Prostate gland (tissue), 2 donors: ENCODE measurements around the gene ANKS6. TPM values are rescaled to one million over a fixed set of nuclear protein-coding genes. Genes with fewer than 3 reads are reported as not detected.

Source experiments
- DNase-seq: peaks from one replicate; pipeline ENCODE4 v3.0.0-alpha.2; 2019; ENCODE audit warnings: low spot score
- H3K27ac ChIP-seq, 2 donors: fragments of 200-600 bp; sonication (generic); 2 replicates each; pipeline ENCODE4 v1.5.1; 2017 to 2019
- H3K27me3 ChIP-seq: fragments of 200-600 bp; sonication (generic); replicated peaks from 2 replicates; pipeline ENCODE4 v1.5.1; 2019; ENCODE audit not compliant: insufficient read depth
- H3K36me3 ChIP-seq, 2 donors: fragments of 200-600 bp; sonication (generic); 1 replicate in 1 of 2; 2 replicates in 1 of 2; pipeline versions ENCODE4 v1.5.1 to v1.8.1; 2017 to 2019
- H3K4me1 ChIP-seq: fragments of 200-600 bp; sonication (generic); replicated peaks from 2 replicates; pipeline ENCODE4 v1.5.1; 2019
- H3K4me3 ChIP-seq, 2 donors: fragments of 200-600 bp; sonication (generic); 2 replicates each; pipeline ENCODE4 v1.5.1; 2017 to 2019
- H3K9me3 ChIP-seq: fragments of 200-600 bp; sonication (generic); 2 replicates; pipeline ENCODE4 v1.5.1; 2017
- POLR2A ChIP-seq: fragments of 450-650 bp; IDR thresholded peaks from one replicate; pipeline ENCODE4 v1.6.1; 2016; ENCODE audit warnings: antibody characterized with exemption, mild to moderate bottlenecking
- POLR2AphosphoS5 ChIP-seq: sonication (generic); formaldehyde crosslinking; IDR thresholded peaks from one replicate; pipeline ENCODE4 v1.6.1; 2017; ENCODE audit warnings: antibody characterized with exemption
- WGBS: methylation state at CpG from one replicate; pipeline ENCODE4 v1.1.5; 2018; 5-methylcytosine and 5-hydroxymethylcytosine counted together
- intact Hi-C: fragments of 100-400 bp; cut with DNase I; formaldehyde crosslinking; loops from one replicate; pipeline ENCODE4 v1.14.2; 2022
- total RNA-seq, 2 donors: library from RNA; depleted of rRNA; stranded (reverse); fragments of >200 nt; gene quantifications; one replicate each; pipeline ENCODE4 v1.1.0, GENCODE V29; 2016
- TF ChIP-seq, protein P1 (sequence below), 4 experiments: fragments of 200-600 bp in 2 of 4; fragments of 450-650 bp in 2 of 4; sonication (generic) in 2 of 4; IDR thresholded peaks; 1 replicate in 3 of 4; 2 replicates in 1 of 4; pipeline ENCODE4 v1.5.1; 2016 to 2019; ENCODE audit warnings: antibody characterized with exemption in 4 of 4, mild to moderate bottlenecking in 2 of 4, moderate library complexity in 2 of 4

ANKS6 gene
- total RNA-seq, 2 donors from 2014 or later = 11.6 to 18.8 TPM

GRCh38 chr9:98801969-98802371, 5.6 kb upstream of the ANKS6 start:
- intact Hi-C loops = no loop called here
- no peak for TF ChIP-seq POLR2A
- no peak for TF ChIP-seq POLR2AphosphoS5
- TF ChIP-seq, protein P1, sequence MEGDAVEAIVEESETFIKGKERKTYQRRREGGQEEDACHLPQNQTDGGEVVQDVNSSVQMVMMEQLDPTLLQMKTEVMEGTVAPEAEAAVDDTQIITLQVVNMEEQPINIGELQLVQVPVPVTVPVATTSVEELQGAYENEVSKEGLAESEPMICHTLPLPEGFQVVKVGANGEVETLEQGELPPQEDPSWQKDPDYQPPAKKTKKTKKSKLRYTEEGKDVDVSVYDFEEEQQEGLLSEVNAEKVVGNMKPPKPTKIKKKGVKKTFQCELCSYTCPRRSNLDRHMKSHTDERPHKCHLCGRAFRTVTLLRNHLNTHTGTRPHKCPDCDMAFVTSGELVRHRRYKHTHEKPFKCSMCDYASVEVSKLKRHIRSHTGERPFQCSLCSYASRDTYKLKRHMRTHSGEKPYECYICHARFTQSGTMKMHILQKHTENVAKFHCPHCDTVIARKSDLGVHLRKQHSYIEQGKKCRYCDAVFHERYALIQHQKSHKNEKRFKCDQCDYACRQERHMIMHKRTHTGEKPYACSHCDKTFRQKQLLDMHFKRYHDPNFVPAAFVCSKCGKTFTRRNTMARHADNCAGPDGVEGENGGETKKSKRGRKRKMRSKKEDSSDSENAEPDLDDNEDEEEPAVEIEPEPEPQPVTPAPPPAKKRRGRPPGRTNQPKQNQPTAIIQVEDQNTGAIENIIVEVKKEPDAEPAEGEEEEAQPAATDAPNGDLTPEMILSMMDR (IDR thresholded peaks at IDR 0.05) = no peak
- Histone ChIP-seq H3K9me3 (no peaks in the 10 kb centered on the region), H3K36me3 (no peaks in the 10 kb centered on the region), H3K27ac (no peak overlapping the region), H3K4me1 (peaks cover 7% of the 10 kb centered on the region), H3K27me3 (no peaks in the 10 kb centered on the region), H3K4me3 (no peak overlapping the region)
- 94% methylated on average over 1 of the region's 1 CpG for WGBS
- DNase-seq = no peak

- no peaks in the 10 kb centered on the region for H3K9me3 ChIP-seq
- H3K4me3 ChIP-seq = no peak overlapping the region
- H3K27me3 ChIP-seq = no peaks in the 10 kb centered on the region
- 95% methylated on average over 1 of the region's 1 CpG for WGBS
- intact Hi-C loops = no loop called here
- TF ChIP-seq POLR2A = no peak
- TF ChIP-seq POLR2AphosphoS5 = no peak
- TF ChIP-seq, protein P1 (IDR thresholded peaks at IDR 0.05) = no peak
- no peaks in the 10 kb centered on the region for H3K36me3 ChIP-seq
- H3K27ac ChIP-seq = no peak overlapping the region
- DNase-seq = no peak
- H3K4me1 ChIP-seq = peaks cover 7% of the 10 kb centered on the region
Observed at GRCh38 chr9:98801561-98801960, 5.2 kb upstream of the ANKS6 start.

GRCh38 chr9:98798254-98798653, 1.9 kb upstream of the ANKS6 start:
- no peak for DNase-seq
- Histone ChIP-seq H3K36me3 (no peaks in the 10 kb centered on the region), H3K27ac (no peak overlapping the region), H3K27me3 (no peaks in the 10 kb centered on the region), H3K4me1 (no peaks in the 10 kb centered on the region), H3K9me3 (no peaks in the 10 kb centered on the region), H3K4me3 (no peak overlapping the region)
- TF ChIP-seq, protein P1 (IDR thresholded peaks at IDR 0.05) = no peak
- TF ChIP-seq POLR2AphosphoS5 = no peak
- no peak for TF ChIP-seq POLR2A
- 97% methylated on average over 3 of the region's 3 CpGs for WGBS
- intact Hi-C loops = no loop called here

DNA sequence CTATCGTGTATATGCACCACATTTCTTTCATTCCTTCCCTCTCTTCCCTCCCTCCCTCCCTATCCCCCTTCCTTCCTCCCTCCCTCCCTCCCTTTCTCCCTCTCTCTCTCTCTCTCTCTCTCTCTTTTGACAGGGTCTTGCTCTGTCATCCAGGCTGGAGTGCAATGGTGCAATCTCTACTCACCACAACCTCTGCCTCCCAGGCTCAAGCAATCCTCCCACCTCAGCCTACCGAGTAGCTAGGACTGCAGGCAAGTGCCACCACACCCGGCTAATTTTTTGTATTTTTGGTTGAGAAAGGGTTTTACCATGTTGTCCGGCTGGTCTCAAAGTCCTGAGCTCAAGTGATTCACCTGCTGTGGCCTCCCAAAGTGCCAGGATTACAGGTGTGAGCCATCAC, 1.1 kb upstream of the ANKS6 start:
- WGBS = 96% methylated on average over 4 of the region's 4 CpGs
- no peak for DNase-seq
- Histone ChIP-seq H3K4me3 (no peak overlapping the region), H3K27me3 (no peaks in the 10 kb centered on the region), H3K36me3 (no peaks in the 10 kb centered on the region), H3K4me1 (no peaks in the 10 kb centered on the region), H3K9me3 (no peaks in the 10 kb centered on the region), H3K27ac (no peak overlapping the region)
- intact Hi-C loops = no loop called here
- TF ChIP-seq POLR2AphosphoS5 (no peak), POLR2A (no peak)
- TF ChIP-seq, protein P1 (IDR thresholded peaks at IDR 0.05) = no peak

DNA sequence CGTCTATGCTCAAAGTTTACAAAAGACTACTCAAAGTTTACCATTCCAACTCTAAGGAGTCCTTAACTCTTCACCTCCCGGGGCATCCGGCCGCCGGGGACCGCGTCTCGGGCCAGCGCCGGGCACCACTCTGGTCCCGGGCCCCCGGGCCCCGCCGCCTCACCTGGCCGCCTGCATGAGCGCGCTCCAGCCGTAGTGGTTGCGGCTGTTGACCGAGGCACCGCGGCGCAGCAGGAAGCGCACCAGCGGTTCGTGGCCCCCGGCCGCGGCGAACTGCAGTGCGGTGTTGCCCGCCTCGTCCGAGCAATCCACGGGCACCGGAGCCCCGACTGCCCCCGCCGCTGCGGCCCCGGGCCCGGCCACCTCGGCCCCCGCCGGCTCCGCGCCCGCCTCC, 388 bp downstream of the ANKS6 start:
- intact Hi-C loops = no loop called here
- no peak for DNase-seq

More for the DNA sequence above, 388 bp downstream of the ANKS6 start:
- Histone ChIP-seq H3K36me3 (no peaks in the 10 kb centered on the region), H3K27me3 (no peaks in the 10 kb centered on the region), H3K9me3 (no peaks in the 10 kb centered on the region), H3K27ac (no peak overlapping the region), H3K4me3 (peak overlapping the region; percentile 47 to 56), H3K4me1 (no peaks in the 10 kb centered on the region)
- WGBS = under 1% methylated on average over 40 of the region's 48 CpGs
- TF ChIP-seq POLR2A (no peak), POLR2AphosphoS5 (no peak)
- TF ChIP-seq, protein P1 (IDR thresholded peaks at IDR 0.05) = no peak
